Activated CD8-positive, alpha-beta T cell treated with anti-CD3 and anti-CD28 coated beads for 36 hours (primary cell): ENCODE measurements around the gene TCF23. TPM values are rescaled to one million over a fixed set of nuclear protein-coding genes. Genes with fewer than 3 reads are reported as not detected.
"Not testable (repeated sequence)": the region's sequence is repeated elsewhere in the genome, so short reads cannot be mapped to it uniquely, and the experiment has no call there.

Source experiments
- ATAC-seq: fragments of 200-7000 bp; cut with Tn5 transposase; one replicate; pipeline ENCODE4 v1.10.0; 2021; ENCODE audit warnings: mild to moderate bottlenecking, moderate library complexity
- CTCF ChIA-PET: fragments of 350-600 bp; sonication (Branson Sonifier 250); formaldehyde crosslinking; loops from one replicate; lab custom pipeline; 2021; ENCODE audit warnings: antibody characterized with exemption; lab: Charles Lee
- POLR2A ChIA-PET: fragments of 350-600 bp; sonication (Branson Sonifier 250); formaldehyde crosslinking; loops from one replicate; lab custom pipeline; 2021; ENCODE audit warnings: antibody characterized with exemption; lab: Charles Lee
- DNase-seq: peaks from one replicate; pipeline ENCODE4 v3.0.0-alpha.2; 2020
- H3K27ac Mint-ChIP-seq: one replicate; pipeline ENCODE4 v1.8.0; 2021; ENCODE audit warnings: mild to moderate bottlenecking, mixed read lengths
- H3K27me3 Mint-ChIP-seq: one replicate; pipeline ENCODE4 v1.8.0; 2021; ENCODE audit warnings: mixed read lengths
- H3K36me3 Mint-ChIP-seq: one replicate; pipeline ENCODE4 v1.8.0; 2021; ENCODE audit warnings: low read depth, mixed read lengths
- H3K4me1 Mint-ChIP-seq: one replicate; pipeline ENCODE4 v1.8.0; 2021; ENCODE audit warnings: low read depth, mixed read lengths
- H3K4me3 Mint-ChIP-seq: one replicate; pipeline ENCODE4 v1.8.0; 2021; ENCODE audit warnings: mild to moderate bottlenecking, moderate library complexity, mixed read lengths
- H3K9me3 Mint-ChIP-seq: one replicate; pipeline ENCODE4 v1.8.0; 2021; ENCODE audit warnings: mixed read lengths
- intact Hi-C: fragments of 100-400 bp; cut with micrococcal nuclease; formaldehyde crosslinking; loops from one replicate; pipeline ENCODE4 v1.10.0; 2022
- total RNA-seq, 2 experiments: library from RNA; stranded (reverse); gene quantifications; one replicate each; pipeline ENCODE4 v1.2.3, GENCODE V29; 2021
- TF ChIP-seq, protein P1 (sequence below): fragments of 200-600 bp; IDR thresholded peaks from one replicate; pipeline ENCODE4 v1.8.0; 2022; ENCODE audit warnings: antibody characterized with exemption, mild to moderate bottlenecking

The TCF23 gene
- total RNA-seq, 2 experiments from 2014 or later = not detected

DNA sequence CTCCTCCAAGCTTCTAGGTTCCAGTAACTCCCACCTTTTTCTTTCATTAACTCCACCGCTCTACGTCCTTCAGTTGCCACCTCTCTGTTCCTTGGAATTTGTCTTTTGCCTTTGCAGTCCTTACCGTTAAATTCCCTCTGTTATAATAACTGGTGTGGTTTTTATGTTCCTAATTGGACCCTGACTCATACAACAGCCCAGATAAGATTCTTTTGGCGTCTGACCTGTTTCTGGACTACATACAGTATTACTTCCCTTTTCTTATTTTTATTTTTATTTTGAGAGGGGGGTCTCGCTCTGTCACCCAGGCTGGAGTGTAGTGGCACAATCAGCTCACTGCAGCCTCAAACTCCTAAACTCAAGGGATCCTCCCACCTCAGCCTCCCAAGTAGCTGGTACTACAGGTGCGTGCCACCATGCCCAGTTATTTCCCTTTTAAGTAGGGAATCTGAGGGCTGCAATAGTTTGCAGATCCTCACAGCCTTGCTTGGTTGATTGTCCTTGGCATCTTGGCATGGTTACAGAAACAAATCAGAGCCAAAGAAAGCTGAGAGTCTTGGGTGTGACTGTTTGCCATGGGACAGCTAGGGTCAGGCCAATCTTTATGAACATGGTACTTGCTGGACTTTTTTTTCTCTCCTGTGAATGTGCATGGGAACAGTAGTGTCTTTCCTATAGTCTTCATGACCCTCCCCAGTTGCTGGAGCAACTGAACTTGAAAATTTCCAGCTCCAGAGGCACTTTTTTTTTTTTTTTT lies 22.0 kb downstream of the TCF23 start:
- ChIA-PET POLR2A (no interaction called here), CTCF (interaction anchor here (1.0 to 2.4 kb wide), 31 partner anchors 8 to 239 kb away, joined by 3 to 27 read pairs (median 4); partner anchors contain the start of gene ABHD1)
- TF ChIP-seq, protein P1, sequence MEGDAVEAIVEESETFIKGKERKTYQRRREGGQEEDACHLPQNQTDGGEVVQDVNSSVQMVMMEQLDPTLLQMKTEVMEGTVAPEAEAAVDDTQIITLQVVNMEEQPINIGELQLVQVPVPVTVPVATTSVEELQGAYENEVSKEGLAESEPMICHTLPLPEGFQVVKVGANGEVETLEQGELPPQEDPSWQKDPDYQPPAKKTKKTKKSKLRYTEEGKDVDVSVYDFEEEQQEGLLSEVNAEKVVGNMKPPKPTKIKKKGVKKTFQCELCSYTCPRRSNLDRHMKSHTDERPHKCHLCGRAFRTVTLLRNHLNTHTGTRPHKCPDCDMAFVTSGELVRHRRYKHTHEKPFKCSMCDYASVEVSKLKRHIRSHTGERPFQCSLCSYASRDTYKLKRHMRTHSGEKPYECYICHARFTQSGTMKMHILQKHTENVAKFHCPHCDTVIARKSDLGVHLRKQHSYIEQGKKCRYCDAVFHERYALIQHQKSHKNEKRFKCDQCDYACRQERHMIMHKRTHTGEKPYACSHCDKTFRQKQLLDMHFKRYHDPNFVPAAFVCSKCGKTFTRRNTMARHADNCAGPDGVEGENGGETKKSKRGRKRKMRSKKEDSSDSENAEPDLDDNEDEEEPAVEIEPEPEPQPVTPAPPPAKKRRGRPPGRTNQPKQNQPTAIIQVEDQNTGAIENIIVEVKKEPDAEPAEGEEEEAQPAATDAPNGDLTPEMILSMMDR = no peak
- no peaks in the 10 kb centered on the region for H3K36me3 Mint-ChIP-seq
- no peak for ATAC-seq
- DNase-seq = no peak
- H3K9me3 Mint-ChIP-seq = no peaks in the 10 kb centered on the region
- H3K27ac Mint-ChIP-seq = no peak overlapping the region
- H3K4me1 Mint-ChIP-seq = peaks cover 6% of the 10 kb centered on the region
- no peak overlapping the region for H3K4me3 Mint-ChIP-seq
- peaks cover 9% of the 10 kb centered on the region for H3K27me3 Mint-ChIP-seq
- intact Hi-C loops = no loop called here

DNA sequence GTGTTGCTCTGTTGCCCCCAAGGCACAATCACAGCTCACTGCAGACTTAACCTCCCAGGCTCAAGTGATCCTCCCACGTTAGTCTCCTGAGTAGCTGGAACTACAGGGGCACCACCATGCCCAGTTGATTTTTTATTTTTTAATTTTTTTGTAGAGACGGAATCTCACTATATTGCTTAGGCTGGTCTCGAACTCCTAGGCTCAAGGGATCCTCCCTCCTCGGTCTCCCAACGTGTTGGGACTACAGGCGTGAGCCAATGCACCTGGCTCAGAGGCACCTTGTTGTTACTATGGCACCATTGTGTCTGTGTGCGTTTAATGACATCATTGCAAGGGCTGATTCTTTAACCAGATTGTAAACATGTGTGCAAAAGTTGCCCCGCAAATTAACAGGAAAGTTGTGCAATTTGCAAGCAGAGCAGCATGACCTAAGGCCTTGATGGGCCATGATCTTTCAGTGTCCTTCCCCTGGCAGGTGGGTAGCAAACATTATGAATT lies 22.6 kb downstream of the TCF23 start:
- H3K4me3 Mint-ChIP-seq = no peak overlapping the region
- H3K27me3 Mint-ChIP-seq = peaks cover 11% of the 10 kb centered on the region
- DNase-seq (no peak), ATAC-seq (no peak)
- H3K27ac Mint-ChIP-seq = no peak overlapping the region
- intact Hi-C loops = no loop called here
- CTCF ChIA-PET = interaction anchor here (0.8 to 2.4 kb wide), 9 partner anchors 12 to 210 kb away, joined by 3 to 27 read pairs (median 3); no protein-coding TSS in a partner anchor
- H3K36me3 Mint-ChIP-seq = no peaks in the 10 kb centered on the region
- TF ChIP-seq, protein P1 = no peak
- POLR2A ChIA-PET = no interaction called here
- peaks cover 6% of the 10 kb centered on the region for H3K4me1 Mint-ChIP-seq
- no peaks in the 10 kb centered on the region for H3K9me3 Mint-ChIP-seq

DNA sequence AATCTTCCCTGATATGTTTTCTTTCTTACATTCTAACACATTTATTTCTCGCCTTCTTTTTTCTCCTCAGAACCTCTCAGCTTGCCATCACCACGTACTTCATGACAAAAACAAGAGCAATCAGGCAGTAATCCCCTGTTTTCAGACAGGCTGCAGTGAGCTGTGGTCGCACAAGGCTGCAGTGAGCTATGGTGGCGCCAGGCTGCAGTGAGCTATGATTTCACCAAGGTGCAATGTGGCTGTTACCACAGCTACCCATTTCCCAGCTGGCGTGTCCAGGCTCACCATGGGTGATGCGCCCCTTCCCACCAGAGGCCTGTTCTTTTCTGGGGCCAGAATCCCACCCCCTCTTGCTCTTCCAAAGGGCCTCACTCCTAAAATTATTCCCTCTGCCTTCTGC lies 25.8 kb downstream of the TCF23 start:
- Mint-ChIP-seq H3K27ac (no peak overlapping the region), H3K36me3 (no peaks in the 10 kb centered on the region), H3K4me3 (no peak overlapping the region), H3K27me3 (peaks cover 18% of the 10 kb centered on the region), H3K9me3 (no peaks in the 10 kb centered on the region), H3K4me1 (peaks cover 2% of the 10 kb centered on the region)
- no peak for ATAC-seq
- POLR2A ChIA-PET = interaction anchor here (0.7 kb wide), 1 partner anchor 36 kb away, joined by 3 read pairs; no protein-coding TSS in a partner anchor
- CTCF ChIA-PET = interaction anchor here (1.2 to 2.1 kb wide), 3 partner anchors 17 to 105 kb away, joined by 3 to 5 read pairs (median 3); no protein-coding TSS in a partner anchor
- TF ChIP-seq, protein P1 = no peak
- intact Hi-C loops = no loop called here
- DNase-seq = no peak

DNA sequence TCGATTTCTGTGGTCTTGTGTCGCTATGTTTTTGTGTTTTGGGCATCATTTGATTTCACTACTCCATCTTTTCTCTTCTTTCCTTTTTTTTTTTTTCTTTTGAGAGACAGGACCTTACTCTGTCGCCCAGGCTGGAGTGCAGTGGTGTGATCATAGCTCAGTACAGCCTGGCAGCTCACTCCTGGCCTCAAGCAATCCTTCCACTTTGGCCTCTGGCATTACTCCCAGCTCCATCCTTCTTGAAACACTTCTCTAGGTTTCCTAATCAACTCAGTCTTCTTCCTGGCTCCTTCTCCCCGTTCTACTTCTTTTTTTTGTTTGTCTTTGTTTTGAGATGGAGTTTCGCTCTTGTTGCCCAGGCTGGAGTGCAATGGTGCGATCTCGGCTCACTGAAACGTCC lies 26.5 kb downstream of the TCF23 start:
- Mint-ChIP-seq H3K27me3 (peaks cover 23% of the 10 kb centered on the region), H3K4me3 (no peak overlapping the region), H3K9me3 (no peaks in the 10 kb centered on the region), H3K36me3 (no peaks in the 10 kb centered on the region), H3K27ac (no peak overlapping the region), H3K4me1 (peaks cover 2% of the 10 kb centered on the region)
- ChIA-PET CTCF (interaction anchor here (0.6 to 2.1 kb wide), 7 partner anchors 9 to 214 kb away, joined by 3 to 5 read pairs (median 3); no protein-coding TSS in a partner anchor), POLR2A (interaction anchor here (0.7 kb wide), 1 partner anchor 37 kb away, joined by 3 read pairs; no protein-coding TSS in a partner anchor)
- intact Hi-C loops = no loop called here
- DNase-seq = no peak
- TF ChIP-seq, protein P1 = no peak
- no peak for ATAC-seq

DNA sequence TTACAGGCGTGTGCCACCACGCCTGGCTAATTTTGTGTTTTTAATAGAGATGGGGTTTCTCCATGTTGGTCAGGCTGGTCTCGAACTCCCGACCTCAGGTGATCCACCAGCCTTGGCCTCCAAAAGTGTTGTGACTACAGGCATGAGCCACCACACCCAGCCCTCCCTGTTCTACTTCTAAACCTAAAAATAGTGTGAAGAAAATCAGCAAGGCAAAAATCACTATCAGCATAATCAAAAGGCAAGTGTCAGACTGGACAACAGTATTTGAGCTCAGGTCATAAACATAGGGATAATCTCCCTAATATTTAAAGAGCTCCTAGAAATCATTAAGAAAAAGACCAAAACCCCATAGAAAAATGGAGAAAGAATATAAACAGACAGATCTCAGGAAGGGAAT lies 27.0 kb downstream of the TCF23 start:
- H3K27me3 Mint-ChIP-seq = peaks cover 23% of the 10 kb centered on the region
- DNase-seq, ATAC-seq, POLR2A ChIA-PET, H3K9me3 Mint-ChIP-seq, H3K36me3 Mint-ChIP-seq, intact Hi-C loops, H3K4me3 Mint-ChIP-seq, H3K27ac Mint-ChIP-seq, H3K4me1 Mint-ChIP-seq: not testable (repeated sequence)
- CTCF ChIA-PET = interaction anchor here (0.6 to 2.1 kb wide), 5 partner anchors 10 to 214 kb away, joined by 3 to 5 read pairs (median 4); no protein-coding TSS in a partner anchor
